ENCODE measurements around the gene HMGA1.

The HMGA1 gene, protein sequence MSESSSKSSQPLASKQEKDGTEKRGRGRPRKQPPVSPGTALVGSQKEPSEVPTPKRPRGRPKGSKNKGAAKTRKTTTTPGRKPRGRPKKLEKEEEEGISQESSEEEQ

DNA sequence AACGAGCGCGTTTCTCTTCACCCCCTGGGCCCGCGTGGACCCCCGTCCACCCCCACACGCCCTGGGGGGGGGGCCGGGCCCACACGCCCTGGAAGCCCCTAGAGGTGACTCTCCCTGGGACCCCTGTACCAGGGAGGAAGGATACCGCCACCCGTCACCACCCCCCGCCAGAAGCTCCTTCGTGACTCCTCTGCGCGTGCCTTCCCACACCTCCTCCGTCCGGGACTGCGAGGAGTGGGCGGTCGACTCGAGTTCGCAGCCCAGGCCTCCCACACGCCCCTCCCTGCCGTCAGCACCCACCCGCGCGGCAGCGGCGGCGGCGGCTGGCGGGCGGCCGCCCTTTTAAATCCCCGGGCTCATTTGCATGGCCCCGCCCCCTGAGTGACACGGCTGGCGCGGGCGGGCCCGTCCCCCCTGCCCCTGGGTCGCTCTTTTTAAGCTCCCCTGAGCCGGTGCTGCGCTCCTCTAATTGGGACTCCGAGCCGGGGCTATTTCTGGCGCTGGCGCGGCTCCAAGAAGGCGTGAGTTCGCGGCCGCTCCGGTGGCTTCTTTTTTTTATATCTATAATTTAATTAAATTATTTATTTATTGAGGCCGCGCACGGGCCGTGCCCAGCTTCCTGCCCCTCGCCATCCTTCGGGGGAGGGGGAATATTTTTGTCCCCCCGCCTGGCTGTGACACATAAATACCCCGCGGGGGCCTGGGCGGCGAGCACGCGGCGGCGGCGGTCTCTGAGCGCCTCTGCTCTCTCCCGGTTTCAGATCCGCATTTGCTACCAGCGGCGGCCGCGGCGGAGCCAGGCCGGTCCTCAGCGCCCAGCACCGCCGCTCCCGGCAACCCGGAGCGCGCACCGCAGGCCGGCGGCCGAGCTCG, at the start of gene HMGA1:
Gene HMGA1 (plus strand): TSS at position 431 of the 873 bp plus-strand sequence. CDS start 3,908 bp downstream, outside the sequence.
- peak; percentile 68 for DNase-seq

DNA sequence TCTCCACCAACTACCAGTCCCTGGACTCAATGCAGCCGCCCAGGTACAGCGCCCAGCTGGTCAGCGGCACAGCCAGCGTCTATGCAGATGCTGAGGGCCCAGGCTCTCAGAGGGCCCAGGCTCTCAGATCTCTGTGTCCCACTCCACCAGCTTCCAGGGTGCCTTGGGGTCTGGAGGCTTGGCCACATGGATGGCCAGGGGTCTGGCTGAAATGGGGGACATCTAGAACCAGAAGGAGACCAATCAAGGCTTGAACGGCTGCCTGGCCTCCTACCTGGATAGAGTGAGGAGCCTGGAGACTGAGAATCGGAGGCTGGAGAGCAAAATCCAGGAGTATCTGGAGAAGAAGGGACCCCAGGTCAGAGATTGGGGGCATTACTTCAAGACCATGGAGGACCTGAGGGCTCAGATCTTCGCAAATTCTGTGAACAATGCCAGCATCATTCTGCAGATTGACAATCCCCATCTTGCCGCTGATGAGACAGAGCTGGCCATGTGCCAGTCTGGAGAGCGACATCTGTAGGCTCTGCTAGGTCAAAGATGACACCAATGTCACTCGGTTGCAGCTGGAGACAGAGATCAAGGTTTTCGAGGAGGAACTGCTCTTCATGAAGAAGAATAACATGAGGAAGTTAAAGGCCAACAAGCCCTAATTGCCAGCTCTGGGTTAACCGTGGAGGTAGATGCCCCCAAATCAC, 46.7 kb upstream of the HMGA1 start:
- no peak for DNase-seq

DNA sequence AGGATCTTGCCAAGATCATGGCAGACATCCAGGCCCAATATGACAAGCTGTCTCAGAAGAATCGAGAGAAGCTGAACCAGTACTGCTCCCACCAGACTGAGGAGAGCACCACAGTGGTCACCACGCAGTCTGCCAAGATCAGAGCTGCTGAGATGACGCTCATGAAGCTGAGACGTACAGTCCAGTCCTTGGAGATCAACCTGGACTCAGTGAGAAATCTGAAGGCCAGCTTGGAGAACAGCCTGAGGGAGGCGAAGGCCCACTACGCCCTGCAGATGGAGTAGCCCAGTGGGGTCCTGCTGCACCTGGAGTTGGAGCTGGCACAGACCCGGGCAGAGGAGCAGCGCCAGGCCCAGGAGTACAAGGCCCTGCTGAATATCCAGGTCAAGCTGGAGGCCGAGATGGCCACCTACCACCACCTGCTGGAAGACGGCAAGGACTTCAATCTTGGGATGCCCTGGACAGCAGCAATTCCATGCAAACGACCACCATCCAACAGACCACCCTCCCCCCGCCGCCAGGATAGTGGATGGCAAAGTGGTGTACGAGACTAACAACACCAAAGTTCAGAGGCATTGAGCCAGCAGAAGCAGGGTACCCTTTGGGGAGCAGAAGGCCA, 46.1 kb upstream of the HMGA1 start:
- DNase-seq, result no peak

DNA sequence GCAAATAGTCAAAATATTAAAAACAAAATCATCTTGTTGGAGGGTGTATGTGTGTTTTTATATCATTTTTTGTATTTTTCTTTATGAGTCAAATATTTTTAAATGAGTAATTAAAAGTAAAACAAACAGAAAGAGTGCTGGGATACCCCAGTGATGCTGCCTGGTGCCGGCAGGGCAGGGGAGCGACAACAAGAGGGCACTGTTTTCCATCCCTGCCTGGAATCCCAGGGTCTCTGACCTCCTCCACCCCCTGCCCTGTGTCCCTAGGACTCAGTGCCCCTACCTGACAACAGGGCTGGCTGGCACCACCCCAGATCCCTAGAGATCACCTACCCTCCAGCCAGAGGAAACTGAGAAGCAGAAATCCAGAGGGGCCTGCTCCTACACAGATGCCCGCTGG, 41.9 kb upstream of the HMGA1 start:
- DNase-seq, result no peak

DNA sequence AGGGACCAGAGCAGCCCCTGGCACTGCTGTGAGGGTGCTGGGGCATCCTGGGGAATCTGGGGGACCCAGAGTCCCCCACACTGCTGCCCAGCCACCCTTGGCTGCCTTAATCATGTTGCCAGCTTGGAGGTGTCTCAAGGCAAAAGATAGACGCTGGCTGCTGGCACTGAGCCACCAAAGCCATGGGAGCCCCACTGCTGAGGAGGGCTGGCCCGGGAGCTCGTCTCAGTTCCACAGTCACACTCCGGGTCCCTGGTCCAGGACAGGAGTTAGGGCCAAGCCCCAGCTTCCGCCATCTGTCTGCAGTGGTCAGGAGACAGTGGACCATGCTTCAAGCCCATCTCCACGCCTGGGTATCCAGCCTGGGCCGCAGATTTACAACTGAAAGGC, 41.0 kb upstream of the HMGA1 start:
- no peak for DNase-seq

DNA sequence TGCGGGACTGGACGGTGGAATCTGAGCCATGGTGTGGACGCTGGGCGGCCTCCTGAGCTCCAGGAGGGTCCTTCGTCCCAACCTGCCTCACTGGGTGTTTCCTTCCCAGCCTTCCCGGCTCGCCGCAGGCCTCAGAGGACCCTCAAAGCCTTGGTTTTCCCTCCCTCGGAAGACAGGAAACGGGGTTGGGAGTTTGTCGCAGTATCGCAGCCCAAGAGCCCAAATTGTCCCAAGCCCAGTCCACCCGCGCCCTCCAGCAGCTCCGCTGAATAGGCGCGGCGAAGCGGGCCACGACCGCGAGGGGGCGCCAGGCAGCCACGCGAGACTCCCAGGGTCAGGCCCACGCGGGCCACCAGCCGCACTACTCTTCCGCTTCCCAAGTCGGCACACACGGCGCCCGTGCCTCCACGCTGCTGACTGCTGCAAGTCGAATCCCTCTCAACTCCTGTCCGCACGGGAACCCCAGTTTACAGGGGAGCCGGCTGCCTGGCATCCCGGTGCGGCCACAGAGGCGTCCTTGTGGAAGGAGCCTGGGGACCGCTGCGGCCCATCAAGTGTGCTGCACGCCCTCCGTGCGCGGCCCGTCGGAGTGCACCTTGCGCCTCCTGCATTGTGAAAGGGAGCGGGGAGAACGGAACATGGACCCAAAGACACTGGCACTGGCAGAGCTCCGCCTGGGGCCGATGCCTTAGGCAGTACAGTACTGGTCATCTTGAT, 40.4 kb upstream of the HMGA1 start:
- DNase-seq, result no peak

DNA sequence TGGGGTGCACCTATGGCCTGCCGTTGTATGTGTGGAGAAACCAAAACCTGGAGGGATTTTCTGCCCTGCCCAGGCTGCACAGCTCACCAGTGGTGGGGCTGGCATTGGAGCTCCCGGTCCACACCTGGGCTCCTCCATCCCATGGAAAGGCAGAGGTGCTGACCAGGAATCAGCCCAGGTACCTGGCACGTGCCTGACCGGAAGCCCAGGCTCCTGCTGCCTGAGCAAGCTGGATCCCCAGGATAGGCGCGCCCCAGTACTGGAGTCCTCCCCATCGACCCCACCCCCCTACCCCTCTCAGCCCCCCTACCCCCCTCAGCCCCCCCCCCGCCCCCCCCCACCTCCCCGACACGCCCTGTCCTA, 39.9 kb upstream of the HMGA1 start:
- no peak for DNase-seq

DNA sequence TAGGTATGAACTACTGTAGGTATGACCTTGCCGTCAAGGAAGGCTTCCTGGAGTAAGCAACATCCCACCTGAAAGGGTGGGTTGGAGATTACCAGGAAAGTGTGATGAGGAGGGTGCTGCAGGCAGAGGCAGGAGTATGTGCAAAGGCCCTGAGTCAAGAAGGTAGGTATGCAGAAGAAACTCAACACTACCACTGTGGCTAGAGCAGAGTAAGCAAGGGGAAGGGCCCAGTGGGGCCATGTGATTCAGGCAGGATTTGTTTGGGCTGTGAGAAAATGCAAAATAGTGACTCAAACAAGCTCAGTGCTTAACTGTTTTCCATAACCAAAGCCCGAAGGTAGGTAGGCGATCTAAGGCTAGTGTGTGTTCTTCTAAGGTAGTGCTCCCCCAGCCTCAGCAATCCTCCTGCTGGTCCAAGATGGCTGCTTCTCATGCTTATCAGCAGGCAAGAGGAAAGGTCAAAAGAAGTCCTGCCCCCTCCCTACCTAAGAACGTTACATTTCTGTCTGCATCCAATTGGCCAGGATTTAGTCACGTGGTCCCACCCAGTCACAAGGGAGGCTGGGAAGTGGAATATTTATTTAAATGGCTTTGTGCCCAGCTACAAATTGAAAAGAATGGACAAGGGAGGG, 36.2 kb upstream of the HMGA1 start:
- no peak for DNase-seq

DNA sequence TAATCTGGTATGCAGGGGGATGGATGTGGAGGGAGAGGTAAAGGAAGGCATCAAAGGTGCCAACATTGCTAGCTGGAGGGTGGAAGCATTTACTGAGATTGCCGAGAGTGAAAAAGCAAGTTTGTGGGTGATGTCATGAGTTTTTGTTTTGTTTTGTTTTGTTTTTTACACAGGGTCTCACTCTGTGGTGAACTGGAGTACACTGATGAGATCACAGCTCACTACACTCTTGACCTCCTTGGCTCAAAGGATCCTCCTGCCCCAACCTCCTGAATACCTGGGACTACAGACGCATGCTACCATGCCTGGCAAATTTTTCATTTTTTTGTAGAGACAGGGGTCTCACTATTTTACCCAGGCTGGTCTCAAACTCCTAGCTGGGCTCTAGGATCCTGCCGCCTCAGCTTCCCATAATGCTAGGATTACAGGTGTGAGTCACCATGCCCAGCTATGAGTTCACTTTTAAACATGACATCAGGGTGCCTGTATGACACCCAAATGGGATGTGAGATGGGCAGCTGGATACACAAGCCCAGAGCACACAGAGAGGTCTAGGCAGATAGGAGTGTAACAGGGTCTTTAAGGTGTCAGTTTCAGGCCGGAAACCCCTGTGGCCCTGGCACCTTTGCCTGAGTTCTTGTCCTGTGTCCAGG, 35.1 kb upstream of the HMGA1 start:
- DNase-seq, result no peak

DNA sequence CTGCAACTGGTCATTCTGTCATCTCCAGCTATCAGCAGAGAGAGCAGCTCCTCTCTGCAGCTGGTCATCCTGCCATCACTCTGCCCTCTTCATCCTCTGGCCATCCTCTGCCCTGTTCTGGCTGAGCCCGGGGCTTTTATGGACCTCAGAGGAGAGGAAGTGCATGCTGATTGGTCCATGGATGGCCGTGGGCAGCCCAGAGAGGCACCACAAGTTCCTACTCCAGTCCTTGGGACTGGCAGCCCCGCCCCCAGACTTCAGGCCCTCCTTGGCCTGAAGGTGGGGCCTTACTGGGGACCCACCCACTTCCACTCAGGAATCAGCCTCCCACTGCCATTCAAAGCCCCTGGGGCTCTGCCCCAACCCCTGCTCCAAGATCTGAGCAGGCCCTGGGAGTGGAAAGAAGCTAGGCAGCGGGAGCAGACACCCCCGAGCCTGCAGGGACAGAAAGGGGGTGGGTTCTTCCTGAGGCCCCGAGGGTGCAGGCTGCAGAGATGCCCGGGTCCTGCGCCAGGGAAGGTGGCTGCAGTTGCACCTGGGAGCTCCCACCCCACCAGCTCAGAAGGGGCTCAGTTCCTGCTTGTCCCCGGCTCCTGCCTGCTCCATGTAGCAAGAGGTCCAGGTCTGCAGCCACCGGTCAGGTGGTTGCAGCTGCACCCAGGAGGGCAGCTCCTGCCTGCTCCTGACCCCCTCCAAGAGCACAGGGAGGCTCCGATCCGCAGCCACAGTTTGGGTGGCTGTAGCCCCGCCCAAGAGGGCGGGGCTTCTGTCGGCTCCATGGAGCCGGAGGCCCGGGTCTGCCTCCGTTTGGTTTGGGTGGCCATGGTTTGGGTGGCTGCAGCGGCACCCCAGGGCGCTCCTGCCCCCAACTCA, 34.1 kb upstream of the HMGA1 start:
- DNase-seq, result no peak

DNA sequence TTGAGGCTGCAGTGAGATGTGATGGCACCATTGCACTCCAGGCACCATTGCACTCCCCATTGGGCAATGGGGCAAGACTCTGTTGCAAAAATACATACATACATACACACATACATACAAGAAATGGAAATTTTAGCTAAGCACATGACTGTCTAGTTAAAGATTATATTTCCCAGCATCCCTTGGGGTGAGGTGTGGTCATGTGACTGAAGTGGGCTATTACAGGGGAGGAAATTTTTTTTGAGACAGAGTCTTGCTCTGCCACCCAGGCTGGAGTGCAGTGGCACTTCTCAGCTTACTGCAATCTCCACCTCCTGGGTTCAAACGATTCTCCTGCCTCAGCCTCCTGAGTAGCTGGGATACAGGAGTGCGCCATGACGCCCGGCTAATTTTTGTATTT, 32.0 kb upstream of the HMGA1 start:
- no peak for DNase-seq

DNA sequence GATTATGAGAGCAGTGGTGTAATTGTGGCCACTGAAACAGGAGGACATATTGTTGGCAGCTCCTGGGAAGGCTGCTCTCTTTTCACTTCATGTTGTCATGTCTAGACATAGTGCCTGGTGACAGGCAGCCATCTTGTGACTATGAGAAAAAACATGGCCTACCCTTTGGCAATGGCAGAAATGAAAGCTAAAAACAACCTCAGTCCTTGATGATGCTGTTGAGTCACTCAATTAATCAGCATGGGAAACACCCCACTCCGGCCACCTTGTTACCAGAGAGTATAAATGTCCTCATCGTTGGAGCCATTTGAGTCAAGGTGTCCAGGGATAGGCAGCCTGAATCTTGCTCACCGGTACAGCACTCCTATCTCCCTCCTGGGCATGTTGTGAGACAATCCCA, 31.2 kb upstream of the HMGA1 start:
- DNase-seq, result no peak

DNA sequence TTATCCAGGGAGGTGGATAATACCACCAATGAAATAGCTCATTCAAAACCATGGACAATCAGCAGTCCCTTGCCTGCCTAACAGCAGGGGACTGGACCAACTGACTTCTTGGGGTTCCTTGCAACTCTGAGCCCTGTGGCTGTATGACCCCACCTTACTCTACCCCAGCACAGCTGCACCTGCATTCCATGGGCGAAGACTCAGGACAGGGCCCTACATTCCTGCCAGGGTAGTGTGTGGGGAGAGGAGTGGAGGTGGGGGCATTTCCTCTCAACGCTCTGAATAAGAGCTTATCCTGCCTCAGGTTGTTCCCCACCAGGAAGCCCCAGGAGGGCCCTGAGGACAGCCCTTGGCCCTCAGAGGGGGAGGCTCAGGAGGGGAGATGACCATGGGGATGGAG, 30.8 kb upstream of the HMGA1 start:
- no peak for DNase-seq

DNA sequence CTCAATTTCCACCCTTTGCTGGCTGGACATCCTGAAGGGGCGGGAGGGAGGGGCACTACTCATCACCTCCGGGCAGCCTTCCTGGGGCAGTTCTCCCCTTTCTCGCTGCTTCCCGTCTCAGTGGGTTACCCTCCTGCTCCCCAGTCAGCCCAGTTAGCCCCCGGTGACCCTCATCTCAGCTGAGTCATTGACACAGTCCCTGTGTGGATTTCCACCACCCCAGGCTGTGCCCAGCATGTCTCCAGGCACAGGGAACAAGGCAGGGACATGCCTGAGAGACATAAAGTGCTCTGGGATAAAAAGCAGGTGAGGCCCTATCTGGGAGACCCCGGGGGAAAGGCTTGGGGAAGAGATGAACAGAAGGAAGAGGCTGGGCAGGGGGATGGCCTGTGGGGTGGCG, 29.9 kb upstream of the HMGA1 start:
- no peak for DNase-seq

DNA sequence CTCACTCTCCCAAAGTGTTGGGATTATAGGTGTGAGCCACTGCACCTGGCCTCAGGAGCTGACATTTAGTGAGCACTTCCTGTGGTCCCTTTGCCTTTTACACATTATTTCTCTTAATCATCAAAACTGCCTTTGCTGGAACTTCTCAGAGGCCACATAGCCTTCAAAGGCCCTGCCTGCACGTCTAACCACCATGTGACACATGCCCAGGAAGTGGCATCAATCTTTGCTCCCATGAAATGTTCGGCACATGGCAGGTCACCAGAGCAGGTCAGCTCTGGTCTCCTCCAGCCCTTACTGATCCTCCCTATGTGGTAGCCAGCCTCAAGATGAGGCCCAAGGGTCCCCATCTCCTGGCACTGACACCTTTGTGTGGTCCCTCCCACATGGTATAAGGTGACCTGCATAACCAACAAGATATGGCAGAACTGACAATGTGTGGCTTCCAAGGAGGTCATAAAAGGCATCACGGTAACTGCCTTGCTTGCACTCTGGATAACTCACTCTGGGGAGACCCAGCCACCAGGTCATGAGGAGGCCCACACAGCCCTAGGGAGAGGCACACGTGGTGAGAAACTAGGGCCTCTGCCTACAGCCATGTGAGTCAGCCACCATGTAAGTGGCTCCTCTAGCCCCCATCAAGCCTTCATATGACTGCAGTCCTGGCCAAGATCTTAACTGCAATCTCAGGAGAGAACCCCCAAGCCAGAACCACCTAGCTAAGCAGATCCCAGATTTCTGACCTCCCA, 28.8 kb upstream of the HMGA1 start:
- DNase-seq, result no peak

DNA sequence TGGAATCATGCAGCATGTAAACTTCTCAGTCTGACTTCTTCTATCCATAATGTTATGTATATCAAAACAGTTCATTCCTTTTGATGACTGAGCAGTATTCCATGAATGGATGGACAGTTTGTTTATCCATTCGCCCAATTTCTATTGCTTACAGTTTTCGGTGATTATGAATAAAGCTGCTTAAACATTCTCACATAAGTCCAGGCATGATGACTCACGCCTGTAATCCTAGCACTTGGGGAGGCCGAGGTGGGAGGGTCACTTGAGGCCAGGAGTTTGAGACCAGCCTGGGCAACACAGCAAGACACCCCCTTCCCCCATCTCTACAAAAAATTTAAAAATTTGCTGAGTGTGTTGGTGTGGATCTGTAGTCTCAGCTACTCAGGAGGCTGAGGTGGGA, 22.9 kb upstream of the HMGA1 start:
- no peak for DNase-seq

DNA sequence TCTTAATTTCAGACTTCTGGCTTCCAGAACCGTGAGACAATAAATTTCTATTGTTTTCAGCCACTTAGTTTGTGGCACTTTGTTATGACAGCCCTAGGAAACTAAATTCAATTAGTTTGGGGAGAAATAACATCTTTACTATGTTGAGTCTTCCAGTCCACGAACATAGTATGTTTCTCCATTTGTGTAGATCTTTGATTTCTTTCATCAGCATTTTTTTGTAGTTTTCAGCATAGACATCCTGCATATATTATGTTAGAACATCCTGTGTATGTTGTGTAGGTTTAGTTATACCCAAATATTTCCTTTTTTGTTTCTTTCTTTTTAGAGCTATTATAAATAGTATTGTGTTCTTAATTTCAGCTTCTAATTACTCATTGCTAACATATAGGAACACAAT, 18.0 kb upstream of the HMGA1 start:
- no peak for DNase-seq

DNA sequence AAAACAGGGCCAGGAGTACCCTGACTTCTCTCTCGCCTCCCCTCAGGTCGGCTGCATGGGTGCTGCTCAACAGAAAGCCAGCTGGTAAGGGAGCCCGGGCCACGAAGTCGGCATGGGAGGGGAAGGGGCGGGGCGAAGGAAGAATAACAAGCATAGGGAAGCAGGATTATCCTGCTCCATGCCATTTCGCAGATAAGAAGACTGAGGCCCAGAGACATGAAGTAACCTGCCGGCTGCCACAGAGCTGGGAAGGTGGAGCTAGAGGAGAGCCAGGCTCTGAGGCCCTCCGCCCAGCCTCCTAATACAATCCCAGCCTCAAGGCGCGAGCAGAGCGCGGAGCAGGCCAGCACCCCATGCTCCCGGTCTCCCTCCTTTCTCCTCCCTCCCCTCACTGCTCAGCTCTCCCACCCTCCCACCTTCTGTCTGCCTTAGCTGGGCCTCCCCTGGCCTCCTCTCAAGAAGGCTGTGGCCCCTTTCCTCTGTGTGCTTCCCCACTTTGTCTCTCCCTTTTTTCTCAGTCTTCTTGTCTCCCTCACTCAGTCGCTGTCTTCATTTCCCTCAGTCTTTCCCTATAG, 13.2 kb upstream of the HMGA1 start:
- no peak for DNase-seq

DNA sequence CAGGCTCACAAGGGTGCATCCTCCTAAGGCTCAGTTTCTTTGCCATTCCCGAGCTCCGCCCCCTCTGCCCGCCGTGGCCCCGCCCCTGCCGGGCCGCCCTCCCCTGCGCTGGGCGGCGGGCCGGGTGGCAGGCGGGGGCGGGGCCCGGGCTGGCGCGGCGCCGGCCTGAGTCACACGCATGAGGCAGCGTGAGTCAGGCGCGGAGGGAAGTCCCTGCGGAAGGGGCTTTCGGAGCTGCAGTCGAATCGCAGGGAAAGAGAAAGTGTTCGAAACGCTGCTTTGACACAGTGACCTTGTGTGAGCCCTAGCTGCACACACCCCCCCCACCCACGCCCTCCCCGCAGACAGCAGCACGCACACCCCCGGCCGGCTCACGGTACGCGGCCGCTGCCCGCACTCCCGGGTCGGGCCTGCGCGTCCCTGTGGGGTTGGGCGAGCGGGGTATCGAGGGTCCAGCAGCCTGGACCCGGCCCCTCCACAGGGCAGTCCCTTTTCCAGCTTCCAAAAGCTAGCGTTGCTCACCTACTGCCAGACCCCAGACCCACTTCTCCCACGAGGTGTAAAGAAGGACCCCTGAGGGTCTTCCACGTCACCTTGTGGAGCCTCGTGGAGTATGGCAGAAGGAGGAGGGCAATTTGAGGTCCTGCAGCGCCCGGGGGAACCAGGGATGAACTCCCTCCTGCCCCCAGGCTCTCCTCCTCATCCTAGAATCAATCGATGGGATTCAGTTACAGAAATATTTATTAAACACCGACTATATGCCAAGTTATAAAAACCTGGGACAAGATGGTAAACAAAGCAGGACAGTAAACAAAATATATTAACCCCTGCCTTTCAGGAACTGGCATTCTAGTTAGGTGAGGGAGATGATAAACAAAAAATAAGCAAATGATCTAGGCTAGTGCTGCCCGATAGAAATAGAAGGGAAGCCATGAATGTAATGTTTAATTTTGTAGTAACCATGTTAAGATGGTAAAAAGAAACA, 12.4 kb upstream of the HMGA1 start:
- DNase-seq, result peak; percentile 39
